HFFc6 (cell line): ENCODE data around the gene MOB3C. TPM values are rescaled to one million over a fixed set of nuclear protein-coding genes. Genes with fewer than 3 reads are reported as not detected.

Experiments
- DNase-seq: peaks from one replicate; pipeline ENCODE4 v3.0.0-alpha.2; 2018
- H3K27ac Mint-ChIP-seq: 2 replicates; pipeline ENCODE4 v1.8.0; 2020; ENCODE audit warnings: mild to moderate bottlenecking, mixed read lengths
- H3K27me3 Mint-ChIP-seq: 2 replicates; pipeline ENCODE4 v1.8.0; 2021; ENCODE audit warnings: mild to moderate bottlenecking, moderate library complexity, mixed read lengths; ENCODE audit not compliant: insufficient read depth
- H3K36me3 Mint-ChIP-seq: 2 replicates; pipeline ENCODE4 v1.8.0; 2021; ENCODE audit warnings: low read depth, mixed read lengths
- H3K4me1 Mint-ChIP-seq: 2 replicates; pipeline ENCODE4 v1.8.0; 2020; ENCODE audit warnings: low read depth, mixed read lengths
- H3K4me3 Mint-ChIP-seq: 2 replicates; pipeline ENCODE4 v1.8.0; 2020; ENCODE audit warnings: mild to moderate bottlenecking, moderate library complexity, mixed read lengths
- H3K9me3 Mint-ChIP-seq: 2 replicates; pipeline ENCODE4 v1.8.0; 2020; ENCODE audit warnings: mild to moderate bottlenecking, mixed read lengths
- total RNA-seq, 6 experiments: library from RNA; stranded (reverse); fragmentation: NEBNext Ultra II Directional; extraction: Animal tissue kit (Norgen Biotek cat#: 25700); gene quantifications; 2 replicates in 1 of 6; 3 replicates in 5 of 6; pipeline ENCODE4 v1.2.3, GENCODE V29; 2021
- TF ChIP-seq, protein P1 (sequence below): fragments of 200-600 bp; sonication (generic); IDR thresholded peaks from 2 replicates; pipeline ENCODE4 v1.5.0; 2021; ENCODE audit warnings: antibody characterized with exemption, mild to moderate bottlenecking

Gene MOB3C
- total RNA-seq, 6 experiments from 2014 or later, result 6.3 to 8.5 (median 7.2) TPM

DNA sequence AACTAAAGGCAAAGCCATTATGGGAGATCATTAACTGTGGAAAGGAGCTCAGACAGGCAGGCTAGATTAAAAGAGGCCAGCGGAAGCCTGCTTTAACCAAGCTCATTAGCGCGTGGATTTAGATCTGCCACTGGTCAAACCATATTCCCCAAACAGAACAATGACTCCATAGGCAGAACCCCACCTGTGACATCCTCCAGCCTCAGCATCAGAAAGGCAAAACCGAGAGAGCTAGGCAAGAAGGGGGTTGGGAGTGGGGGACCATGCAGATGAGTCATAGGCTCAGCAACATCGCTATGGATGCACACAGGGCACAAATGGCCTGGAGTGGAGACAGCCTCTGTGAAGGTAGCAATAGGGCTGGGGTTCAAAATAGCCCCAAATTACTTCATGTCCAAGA is 33.1 kb downstream of the MOB3C start:
- Mint-ChIP-seq H3K9me3 (no peaks in the 10 kb centered on the region), H3K4me3 (no peak overlapping the region), H3K27ac (no peak overlapping the region), H3K4me1 (peaks cover 13% of the 10 kb centered on the region), H3K36me3 (peaks cover 29% of the 10 kb centered on the region), H3K27me3 (no peaks in the 10 kb centered on the region; the same call in 1 of the 2 replicates)
- TF ChIP-seq, protein P1, sequence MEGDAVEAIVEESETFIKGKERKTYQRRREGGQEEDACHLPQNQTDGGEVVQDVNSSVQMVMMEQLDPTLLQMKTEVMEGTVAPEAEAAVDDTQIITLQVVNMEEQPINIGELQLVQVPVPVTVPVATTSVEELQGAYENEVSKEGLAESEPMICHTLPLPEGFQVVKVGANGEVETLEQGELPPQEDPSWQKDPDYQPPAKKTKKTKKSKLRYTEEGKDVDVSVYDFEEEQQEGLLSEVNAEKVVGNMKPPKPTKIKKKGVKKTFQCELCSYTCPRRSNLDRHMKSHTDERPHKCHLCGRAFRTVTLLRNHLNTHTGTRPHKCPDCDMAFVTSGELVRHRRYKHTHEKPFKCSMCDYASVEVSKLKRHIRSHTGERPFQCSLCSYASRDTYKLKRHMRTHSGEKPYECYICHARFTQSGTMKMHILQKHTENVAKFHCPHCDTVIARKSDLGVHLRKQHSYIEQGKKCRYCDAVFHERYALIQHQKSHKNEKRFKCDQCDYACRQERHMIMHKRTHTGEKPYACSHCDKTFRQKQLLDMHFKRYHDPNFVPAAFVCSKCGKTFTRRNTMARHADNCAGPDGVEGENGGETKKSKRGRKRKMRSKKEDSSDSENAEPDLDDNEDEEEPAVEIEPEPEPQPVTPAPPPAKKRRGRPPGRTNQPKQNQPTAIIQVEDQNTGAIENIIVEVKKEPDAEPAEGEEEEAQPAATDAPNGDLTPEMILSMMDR, result no peak
- DNase-seq, result no peak

DNA sequence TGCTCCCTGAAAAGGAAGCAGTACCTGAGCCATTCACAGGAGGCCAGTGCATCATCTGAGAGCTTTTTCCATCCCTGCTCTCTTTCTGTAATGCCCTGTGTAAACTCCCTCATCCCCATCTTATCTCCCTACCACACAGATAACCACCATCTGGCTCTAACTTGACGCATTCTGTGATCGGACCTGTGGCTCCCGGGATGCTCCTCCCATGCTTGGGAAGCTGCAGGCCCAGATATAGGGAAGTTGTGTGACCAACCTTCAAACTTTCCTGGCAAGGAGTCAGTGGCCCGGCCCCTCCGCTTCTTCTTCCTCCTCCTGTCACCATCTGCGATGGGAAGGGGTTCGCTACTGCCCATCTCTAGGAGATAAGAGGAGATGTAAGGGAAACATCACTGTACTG is 33.6 kb downstream of the MOB3C start:
- no peaks in the 10 kb centered on the region for H3K9me3 Mint-ChIP-seq
- H3K36me3 Mint-ChIP-seq, result peaks cover 29% of the 10 kb centered on the region
- peaks cover 13% of the 10 kb centered on the region for H3K4me1 Mint-ChIP-seq
- H3K27ac Mint-ChIP-seq, result no peak overlapping the region
- TF ChIP-seq, protein P1, result no peak
- H3K4me3 Mint-ChIP-seq, result no peak overlapping the region
- H3K27me3 Mint-ChIP-seq, result no peaks in the 10 kb centered on the region; the same call in 1 of the 2 replicates
- DNase-seq, result no peak

DNA sequence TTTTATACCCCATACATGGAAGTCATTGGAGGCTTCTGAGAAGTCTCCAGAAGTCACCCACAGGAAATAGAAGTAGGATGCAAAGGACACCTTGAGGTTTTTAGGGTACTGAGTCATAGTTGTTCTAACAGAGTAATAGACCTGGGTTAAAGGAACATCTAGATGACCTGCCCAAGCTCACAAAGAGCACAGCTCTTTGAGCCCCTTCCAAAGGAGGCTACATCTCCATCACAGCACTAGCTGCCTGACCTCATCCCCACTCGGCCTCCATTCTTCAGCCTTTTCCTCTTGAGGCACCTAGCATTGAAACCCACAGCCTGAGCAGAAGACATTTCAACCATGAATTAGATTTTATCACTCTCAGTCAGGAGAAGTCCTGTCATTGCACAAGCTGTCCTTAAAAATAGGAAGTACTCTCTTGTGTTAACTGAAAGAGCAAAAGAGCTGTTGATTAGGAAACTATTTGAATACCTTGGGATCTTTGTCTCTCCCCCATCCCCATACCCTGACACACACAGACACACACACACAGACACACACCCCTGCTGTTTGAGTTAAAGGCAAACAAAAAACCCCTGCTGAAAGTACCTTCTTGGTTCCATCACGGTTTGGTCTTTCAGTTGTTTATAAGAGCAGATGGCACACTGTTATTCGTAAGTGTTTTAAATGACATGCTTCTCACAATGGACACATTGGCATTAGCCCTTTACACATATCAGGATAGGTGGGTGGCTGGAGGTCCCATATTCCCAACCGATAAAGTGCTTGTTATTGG is 34.7 kb downstream of the MOB3C start:
- Mint-ChIP-seq H3K27me3 (no peaks in the 10 kb centered on the region; the same call in 1 of the 2 replicates), H3K36me3 (peaks cover 29% of the 10 kb centered on the region), H3K27ac (no peak overlapping the region), H3K4me1 (peaks cover 13% of the 10 kb centered on the region), H3K9me3 (no peaks in the 10 kb centered on the region), H3K4me3 (no peak overlapping the region)
- DNase-seq, result no peak
- TF ChIP-seq, protein P1, result no peak

DNA sequence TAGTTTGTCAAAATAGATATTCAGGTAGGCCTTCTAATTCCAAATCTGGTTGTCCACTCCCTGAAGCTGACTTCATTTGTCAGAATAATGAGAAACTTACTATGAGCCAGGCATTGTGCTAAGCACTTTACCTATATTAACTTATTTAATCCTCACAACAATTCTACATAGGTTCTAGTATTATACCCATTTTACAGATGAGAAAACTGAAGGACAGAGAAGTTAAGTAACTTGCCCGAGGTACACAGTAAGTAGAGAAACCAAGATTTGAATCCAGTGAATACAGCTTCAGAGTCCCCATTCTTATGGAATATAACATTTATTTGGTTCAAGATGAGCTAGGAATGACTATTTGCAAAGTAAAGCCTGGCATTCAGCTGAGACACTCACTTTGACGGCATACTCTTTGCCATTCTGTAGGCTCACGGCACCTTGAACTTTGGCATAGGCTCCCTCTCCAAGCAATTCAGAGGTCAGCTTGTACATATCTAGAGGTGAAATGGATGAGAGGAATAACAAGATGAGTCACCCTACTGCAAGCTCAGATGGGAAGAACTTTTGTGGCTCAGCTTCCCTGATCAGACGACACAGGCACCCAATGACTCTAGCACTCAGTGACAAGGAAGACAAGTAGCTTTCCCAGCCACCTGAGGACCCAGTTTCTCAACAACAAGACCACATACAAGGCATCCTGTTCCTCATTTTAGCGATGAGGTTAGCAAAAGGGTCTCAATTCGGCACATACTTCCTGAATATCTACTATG is 36.3 kb downstream of the MOB3C start:
- Mint-ChIP-seq H3K4me1 (peaks cover 13% of the 10 kb centered on the region), H3K27me3 (no peaks in the 10 kb centered on the region; the same call in 1 of the 2 replicates), H3K36me3 (peaks cover 29% of the 10 kb centered on the region), H3K4me3 (no peak overlapping the region), H3K27ac (no peak overlapping the region), H3K9me3 (no peaks in the 10 kb centered on the region)
- TF ChIP-seq, protein P1, result no peak
- DNase-seq, result no peak

DNA sequence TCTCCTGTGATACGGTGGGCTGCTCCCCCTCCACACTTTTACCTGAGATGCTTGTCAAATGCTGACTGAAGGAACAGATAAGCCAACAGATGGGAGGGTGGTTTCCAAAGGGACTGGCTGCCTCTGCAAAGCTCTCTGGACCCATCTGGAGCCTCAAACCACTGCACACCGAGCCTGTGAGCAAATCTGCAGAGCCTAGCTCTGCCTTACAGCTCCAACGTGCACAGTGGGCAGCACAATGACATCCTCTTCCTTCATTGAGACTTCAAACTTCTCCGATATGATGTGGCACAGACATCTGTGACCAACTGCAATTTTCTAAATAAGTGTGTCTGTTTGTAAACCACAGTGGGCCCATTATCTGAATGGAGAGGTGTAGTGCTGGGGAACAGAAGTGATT is 38.9 kb downstream of the MOB3C start:
- no peak overlapping the region for H3K4me3 Mint-ChIP-seq
- no peaks in the 10 kb centered on the region for H3K9me3 Mint-ChIP-seq
- H3K27ac Mint-ChIP-seq, result no peak overlapping the region

More for the DNA sequence above, 38.9 kb downstream of the MOB3C start:
- TF ChIP-seq, protein P1, result no peak
- DNase-seq, result no peak
- Mint-ChIP-seq H3K27me3 (no peaks in the 10 kb centered on the region; the same call in 1 of the 2 replicates), H3K4me1 (peaks cover 13% of the 10 kb centered on the region), H3K36me3 (peaks cover 25% of the 10 kb centered on the region)
